Middle frontal gyrus (tissue), 1 donor: ENCODE data around the gene DENND4B.

Source experiments
- DNase-seq: peaks from one replicate; pipeline ENCODE4 v3.0.0-alpha.2; 2015; ENCODE audit warnings: low spot score; ENCODE audit errors: extremely low spot score

The DENND4B gene

DNA sequence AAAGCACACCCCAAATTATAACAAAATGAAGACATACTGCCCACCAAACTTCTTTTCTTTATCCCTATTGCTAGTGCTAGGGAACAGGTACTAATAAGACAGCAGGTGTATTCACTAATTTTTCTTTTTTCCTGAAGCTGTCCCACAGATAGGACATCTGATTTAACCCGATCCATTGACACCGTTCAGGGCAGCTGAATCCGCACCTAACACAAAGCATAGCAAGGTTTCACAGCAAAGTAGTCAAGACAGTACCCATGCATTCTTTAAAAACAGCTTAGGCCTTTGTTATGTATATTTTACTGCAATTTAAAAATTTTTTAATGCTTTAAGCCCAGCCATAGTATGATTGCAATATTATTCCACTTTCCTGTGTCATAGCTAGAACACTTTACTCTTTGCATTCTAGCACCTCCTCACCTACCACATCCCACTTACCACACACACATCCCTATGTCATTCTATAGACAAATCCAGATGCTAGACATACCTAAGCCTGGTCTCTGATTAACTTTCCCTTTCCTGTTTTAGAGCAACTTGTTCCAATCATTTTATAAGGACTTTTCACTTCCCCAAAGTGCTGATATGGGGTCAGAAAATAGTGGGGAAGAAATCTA lies 64.1 kb downstream of the DENND4B start:
- DNase-seq, result no peak

DNA sequence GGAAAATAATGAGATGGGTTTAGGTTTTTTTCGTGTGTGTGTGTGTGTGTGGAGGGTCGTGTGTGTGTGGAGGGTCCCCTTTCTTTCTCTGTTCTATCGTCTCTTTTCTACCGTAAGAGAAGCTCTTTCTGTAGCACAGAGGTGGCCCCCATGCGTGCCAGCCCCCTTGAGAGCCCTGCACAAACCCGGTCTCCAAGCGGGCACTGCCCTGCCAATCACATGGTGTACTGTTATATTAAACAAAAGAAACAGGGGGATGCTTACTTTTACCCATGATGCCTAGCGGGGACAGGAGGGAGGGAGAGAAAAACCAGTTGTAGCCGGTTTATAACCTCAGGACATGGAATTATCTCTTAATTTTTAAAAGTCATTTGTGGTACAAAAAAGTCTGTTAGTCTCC lies 64.8 kb downstream of the DENND4B start:
- DNase-seq, result no peak

DNA sequence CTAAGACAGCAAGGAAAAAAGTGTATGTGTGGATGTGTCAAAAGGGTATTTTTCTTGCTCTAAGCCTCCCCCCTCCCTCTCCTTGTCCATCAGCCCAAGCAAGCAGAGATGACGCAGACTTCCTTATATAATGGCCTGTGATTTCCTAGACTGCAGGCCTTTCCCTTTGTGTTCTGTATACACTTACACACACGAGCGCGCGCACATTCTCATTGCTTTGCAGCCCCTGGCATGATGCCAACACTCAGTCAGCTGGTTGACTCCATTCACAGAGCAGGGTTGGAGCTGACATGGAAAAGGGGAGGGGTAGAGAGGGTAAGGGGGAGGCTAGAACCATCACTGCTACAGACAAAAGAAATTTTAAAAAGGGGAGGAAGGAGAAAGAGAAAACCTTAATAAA lies 65.6 kb downstream of the DENND4B start:
- peak; percentile 83 for DNase-seq

DNA sequence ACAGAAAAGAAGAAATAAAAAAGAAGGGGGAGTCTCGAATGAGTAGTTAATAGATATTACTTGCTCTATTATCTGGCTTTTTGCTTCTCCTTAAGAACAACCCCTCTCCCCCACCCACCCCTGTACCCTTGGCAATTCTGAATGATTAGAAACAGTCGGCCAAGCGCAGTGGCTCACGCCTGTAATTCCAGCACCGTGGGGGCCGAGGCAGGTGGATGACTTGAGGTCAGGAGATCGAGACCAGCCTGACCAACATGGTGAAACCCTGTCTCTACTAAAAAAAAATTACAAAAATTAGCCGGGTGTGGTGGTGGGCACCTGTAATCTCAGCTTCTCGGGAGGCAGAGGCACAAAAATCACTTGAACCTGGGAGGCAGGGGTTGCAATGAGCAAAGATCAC lies 66.5 kb downstream of the DENND4B start:
- DNase-seq, result no peak
